NCI-H1105 treated with DMSO at 0.1 percent for 48 hours (cell line): ENCODE measurements around the gene COL6A2.
"Not testable (repeated sequence)": the region's sequence is repeated elsewhere in the genome, so short reads cannot be mapped to it uniquely, and the experiment has no call there.

ENCODE experiments used
- DNase-seq: peaks from one replicate; lab custom pipeline; 2025; lab: John Stamatoyannopoulos, UW

Gene COL6A2

DNA sequence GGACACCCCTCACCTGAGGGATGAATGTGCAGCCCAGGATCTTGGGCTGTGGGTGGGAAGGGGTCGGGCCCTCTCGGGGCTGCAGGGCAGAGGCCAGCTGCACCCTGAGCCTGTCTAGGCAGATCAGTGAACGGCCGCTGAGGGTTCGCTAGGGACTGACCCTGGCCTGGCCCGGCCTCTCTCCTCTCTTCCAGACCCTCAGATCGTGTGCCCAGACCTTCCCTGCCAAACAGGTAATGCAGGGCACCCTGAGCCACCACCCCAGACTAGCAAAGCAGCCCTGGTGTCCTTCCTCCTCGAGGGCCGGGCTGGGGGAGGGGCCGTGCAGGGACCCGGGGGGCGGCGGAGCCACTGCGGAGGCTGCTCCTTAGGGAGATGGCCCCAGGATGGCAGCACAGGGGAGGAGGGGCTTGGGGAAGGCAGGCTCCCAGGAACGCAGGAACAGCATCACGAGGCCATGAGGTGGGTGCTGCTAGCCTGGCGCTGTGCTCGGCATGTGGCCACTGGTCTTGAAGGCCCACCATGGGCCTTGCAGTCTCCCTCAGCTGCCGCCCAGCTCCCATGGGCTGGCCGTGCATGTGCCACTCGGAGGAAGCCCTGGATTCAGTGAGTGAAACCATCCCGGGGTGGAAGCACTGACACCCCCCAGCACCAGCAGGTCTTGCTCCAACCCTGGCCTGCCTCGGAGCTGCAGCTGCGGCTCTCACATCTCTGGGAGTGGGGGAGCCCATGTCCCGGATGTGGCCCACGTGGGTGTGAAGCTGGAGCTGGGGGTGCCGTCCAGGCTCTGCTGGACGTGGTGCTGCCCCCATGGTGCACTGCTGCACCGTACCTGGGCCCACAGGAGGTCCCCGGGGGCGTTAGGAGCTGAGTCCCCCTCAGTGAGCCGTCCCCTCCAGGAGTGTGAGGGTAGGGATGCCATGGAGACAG, 28.7 kb downstream of the COL6A2 start:
- no peak for DNase-seq

DNA sequence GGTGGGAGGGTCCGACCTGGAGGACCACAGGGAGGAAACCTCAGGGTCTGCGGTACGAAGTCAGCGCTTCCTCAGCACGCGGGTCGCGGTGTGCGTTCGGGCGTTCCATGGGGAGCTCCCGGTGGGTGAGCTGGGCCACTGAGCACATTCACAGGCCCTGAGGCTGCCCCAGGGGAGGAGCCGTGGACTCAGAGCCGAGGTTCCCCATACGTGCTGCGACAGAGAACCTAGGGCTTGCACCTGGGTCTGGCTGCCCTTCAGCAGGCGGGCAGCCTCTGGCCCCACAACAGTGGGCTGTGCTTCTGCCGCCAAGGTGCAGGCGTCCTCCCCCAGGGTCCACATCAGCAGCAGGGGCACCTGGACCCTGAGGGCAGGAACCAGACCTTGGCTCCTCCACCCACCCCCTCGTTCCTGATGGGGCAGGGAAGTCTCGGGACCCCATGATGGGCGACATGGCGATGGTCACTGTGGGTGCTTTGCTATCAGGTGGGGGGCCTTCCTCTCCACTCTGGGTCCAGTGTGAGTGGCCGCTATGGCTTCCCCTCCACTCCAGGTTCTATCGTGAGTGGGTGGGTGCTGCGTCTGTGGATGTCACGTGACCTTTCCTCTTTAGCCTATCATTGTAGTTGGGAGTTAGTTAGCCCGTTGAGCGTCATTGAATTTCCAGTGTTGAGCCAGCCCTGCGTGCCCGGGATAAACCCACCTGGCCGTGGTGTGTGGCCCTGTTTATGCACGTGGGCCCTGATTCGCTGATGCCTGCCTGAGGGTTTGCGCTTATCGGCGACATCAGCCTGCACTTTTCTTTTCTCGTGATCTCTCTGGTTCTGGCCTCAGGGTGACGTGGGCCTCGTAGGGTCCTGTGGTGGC, 29.6 kb downstream of the COL6A2 start:
- DNase-seq: no peak

DNA sequence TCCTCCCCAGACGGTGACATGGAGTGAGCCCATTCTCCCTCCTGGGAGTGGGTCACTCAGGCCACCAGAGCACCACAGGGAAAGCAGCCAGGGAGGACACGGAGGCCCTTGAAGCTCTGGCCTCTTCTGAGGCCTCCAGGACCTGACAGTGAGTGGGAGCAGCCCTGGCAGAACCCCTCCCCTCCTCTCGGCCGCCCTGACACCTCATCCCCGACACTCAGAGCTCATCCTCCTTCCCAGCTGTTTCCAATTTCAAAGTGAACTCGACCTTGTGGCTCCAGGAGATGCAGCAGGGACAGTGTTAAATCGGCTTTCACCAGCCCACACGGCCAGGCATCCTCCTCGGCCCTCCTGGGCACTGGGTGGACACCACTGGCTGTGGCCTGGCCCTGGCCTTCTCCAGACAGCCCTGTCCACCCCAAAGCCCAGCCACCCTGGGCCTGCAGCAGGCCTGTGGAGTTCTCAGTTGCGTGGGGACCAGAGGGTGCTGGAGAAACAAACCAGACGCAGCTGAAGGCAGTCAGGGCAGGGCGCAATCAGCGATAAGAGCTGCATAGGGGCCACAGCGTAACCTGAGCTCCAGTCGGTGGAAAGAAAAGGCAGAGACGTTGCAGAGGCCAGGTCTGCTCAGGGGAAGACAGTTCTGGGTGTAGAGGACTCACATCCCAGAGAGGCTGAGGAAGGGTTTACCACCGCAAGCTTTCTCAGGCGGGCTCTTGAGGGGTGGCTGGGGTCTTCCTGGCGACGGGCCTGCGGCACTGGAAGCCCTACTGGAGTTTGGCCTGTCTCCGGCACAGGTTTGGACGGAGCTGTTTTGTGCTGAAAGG, 30.4 kb downstream of the COL6A2 start:
- DNase-seq: no peak

DNA sequence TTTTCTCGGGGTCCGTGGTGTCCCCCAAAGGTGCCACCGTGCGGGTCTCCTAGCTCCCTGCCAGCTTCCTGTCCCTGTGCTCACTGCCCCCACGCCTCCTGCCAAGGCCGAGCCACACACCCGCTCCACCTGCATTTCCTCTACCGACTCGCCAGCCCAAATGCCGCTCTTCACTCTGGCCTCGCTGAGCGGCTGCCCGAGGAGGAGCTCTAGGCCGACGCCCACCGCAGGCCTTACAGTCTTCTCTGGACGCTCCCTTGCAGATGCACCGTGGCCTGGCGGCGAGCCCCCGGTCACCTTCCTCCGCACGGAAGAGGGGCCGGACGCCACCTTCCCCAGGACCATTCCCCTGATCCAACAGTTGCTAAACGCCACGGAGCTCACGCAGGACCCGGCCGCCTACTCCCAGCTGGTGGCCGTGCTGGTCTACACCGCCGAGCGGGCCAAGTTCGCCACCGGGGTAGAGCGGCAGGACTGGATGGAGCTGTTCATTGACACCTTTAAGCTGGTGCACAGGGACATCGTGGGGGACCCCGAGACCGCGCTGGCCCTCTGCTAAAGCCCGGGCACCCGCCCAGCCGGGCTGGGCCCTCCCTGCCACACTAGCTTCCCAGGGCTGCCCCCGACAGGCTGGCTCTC, 31.1 kb downstream of the COL6A2 start:
- no peak for DNase-seq

DNA sequence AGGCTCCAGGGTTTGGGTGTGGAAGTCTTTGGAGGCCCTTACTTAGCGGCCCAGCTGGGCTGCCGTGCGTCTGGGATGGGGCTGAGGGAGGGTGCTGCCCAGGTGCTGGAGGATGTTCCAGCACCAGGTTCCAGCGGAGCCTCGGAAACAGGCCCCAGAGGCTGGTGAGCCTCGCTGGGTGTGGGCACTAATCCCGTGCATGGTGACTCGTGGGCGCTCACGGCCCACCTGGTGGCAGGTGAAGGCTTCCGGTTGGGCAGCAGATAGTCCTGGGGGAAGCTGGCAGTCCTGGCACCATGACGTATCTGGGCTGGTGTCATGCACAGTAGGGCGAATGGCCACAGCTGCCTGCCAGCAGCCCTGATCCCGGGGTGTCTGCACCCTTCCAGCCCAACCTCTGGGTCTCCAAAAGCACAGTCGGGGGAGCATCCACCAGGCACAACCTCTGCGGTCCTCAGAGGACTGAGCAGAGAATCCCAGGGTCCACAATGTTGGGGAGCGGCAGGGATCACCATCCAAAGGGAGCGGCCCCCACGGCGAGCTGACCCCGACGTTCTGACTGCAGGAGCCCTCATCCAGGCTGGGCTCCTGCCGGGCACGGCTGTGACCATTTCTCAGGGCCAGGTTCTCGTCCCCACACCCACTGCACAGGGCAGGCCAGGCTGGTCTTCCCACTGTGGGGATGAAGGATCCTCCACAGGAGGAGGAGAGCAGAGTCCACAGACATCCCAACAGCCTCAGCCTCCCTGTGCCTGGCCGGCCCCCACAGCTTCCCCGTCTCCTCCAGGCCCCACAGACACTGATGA, 32.1 kb downstream of the COL6A2 start:
- no peak for DNase-seq

GRCh38 chr21:46130831-46131587, 33.1 kb downstream of the COL6A2 start:
- DNase-seq: no peak

- DNase-seq: no peak
These were observed 33.6 kb downstream of the COL6A2 start for GRCh38 chr21:46131588-46131837.

- no peak for DNase-seq
These were observed 34.1 kb downstream of the COL6A2 start for GRCh38 chr21:46131838-46132651.

- no peak for DNase-seq
These were observed 38.0 kb downstream of the COL6A2 start for GRCh38 chr21:46135782-46136395.

DNA sequence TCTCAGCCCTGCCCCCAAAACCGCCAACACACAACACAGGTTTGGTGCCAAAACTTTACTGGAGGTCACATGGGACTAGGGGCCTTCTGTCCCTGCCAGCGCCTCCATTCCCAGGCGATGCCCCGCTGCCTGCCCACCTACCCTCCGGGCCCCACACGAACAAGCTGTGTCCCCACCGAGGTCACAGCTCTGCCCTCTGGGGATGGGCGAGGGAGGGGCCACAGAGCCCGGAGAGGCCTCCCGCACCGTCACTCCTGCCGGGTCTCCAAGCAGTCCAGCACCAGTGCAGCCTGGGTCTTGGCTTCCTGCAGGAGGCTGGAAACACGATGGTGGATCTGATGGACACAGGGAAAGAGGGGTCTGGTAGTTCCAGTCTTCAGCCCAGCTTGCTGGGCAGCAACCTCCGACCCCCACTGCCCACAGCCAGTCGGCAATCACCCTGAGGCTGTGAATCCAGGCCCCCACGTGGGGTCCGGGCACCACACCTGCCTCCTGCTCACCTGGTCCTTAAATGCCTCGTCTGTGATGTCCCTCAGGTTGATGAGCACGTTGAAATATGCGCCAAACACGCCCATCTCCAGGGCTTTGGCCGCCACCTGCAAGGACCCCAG, 38.9 kb downstream of the COL6A2 start:
- DNase-seq: no peak

DNA sequence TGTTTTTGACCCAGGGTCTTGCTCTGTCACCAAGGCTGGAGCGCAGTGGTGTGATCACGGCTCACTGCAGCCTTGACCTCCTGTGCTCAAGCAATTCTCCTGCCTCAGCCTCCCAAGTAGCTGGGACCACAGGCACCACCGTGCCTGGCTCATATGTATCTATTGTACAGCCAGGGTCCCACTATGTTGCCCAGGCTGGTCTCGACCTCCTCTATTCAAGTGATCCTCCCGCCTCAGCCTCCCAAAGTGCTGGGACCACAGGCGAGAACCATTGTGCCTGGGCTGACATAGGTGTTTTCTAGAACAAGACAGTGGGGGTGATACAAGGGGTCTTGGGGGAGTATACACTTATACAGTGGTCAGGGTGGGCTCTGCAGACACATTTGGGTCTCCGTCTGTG, 40.0 kb downstream of the COL6A2 start:
- DNase-seq: no peak

- no peak for DNase-seq
These were observed 40.6 kb downstream of the COL6A2 start for GRCh38 chr21:46138383-46138970.

GRCh38 chr21:46139686-46140085, 41.8 kb downstream of the COL6A2 start:
- no peak for DNase-seq

DNA sequence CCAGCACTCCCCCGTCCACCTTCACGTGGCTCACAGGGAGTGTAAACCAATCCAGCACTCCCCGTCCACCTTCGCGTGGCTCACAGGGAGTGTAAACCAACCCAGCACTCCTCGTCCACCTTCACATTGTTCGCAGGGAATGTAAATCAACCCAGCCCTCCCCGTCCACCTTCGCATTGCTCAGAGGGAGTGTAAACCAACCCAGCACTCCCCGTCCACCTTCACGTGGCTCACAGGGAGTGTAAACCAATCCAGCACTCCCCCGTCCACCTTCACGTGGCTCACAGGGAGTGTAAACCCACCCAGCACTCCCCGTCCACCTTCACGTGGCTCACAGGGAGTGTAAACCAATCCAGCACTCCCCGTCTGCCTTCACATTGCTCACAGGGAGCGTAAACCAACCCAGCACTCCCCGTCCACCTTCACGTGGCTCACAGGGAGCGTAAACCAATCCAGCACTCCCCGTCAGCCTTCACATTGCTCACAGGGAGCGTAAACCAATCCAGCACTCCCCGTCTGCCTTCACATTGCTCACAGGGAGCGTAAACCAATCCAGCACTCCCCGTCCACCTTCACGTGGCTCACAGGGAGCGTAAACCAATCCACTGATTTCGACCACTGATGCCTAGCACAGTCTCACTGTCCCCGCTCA, 42.6 kb downstream of the COL6A2 start:
- DNase-seq: not testable (repeated sequence)

- DNase-seq: no peak
These were observed 44.1 kb downstream of the COL6A2 start for GRCh38 chr21:46141767-46142581.

DNA sequence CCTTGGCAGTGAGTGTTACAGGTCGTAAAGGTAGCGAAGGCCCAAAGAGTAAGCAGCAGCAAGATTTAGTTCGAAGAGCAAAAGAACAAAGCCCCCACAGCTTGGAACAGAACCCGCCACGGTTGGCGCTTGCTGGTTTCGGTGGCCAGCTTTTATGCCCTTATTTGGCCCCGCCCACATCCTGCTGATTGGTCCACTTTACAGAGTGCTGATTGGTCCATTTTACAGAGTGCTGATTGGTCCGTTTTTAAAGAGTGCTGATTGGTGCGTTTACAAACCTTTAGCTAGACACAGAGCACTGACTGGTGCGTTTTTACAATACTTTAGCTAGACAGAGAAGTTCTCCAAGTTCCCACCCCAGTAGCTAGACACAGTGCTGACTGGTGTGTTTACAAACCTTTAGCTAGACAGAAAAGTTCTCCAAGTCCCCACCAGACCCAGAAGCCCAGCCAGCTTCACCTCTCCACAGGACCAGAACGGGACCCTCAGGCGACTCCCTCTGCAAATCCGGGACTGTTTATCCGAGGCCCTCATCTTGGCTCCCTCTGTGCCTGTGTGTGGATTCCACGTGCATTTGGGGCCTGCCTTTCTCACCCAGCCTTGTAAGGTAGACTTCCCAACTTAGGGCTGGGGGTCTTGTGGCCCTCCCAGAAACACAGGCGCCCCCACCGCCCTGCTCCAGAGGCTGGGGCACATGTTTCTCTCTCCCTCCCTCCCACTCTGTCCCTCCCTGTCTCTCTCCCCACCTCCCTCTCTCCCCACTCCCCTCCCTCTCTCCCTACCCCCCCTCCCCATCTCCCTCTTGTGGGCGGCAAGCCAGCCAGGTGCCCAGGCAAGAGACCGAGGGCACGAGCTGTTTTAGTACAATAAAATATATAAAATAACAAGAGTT, 44.9 kb downstream of the COL6A2 start:
- DNase-seq: no peak
